ENCODE results near the gene ARVCF. TPM values are rescaled to one million over a fixed set of nuclear protein-coding genes. Genes with fewer than 3 reads are reported as not detected.

The ARVCF gene
- total and polyA plus RNA-seq, 9 of the 15 experiments (the other 6 are each of a cell fraction or from before 2014, with no cell fraction given): 0.03 to 97.4 (median 15.6) TPM

GRCh38 chr22:19942157-19943081, 74.2 kb downstream of the ARVCF start (continued):
- TF ChIP-seq MITF (IDR thresholded peaks at IDR 0.05): no peak
- TF ChIP-seq THRAP3 (IDR thresholded peaks at IDR 0.05; ENCODE audit: borderline replicate concordance): no peak
- no peak for TF ChIP-seq ZNF146 (CRISPR knock-in tag; IDR thresholded peaks at IDR 0.05; ENCODE audit: unreplicated experiment)
- TF ChIP-seq ZNF239 (CRISPR knock-in tag; IDR thresholded peaks at IDR 0.05): no peak; the same call in 1 of the 2 replicates
- no peak for TF ChIP-seq NFRKB (IDR thresholded peaks at IDR 0.05; ENCODE audit: low read depth)
- no peak for TF ChIP-seq NKRF (IDR thresholded peaks at IDR 0.05; ENCODE audit: borderline replicate concordance)
- peak; percentile 77; the same call in 1 of the 2 replicates for TF ChIP-seq HSF4 (CRISPR knock-in tag; IDR thresholded peaks at IDR 0.05; ENCODE audit: borderline replicate concordance)
- no peak for TF ChIP-seq SP2 (IDR thresholded peaks at IDR 0.05; ENCODE audit: extremely low read depth, low read depth, low read length, poor library complexity, severe bottlenecking)
- no peak for TF ChIP-seq NELFE (IDR thresholded peaks at IDR 0.05; ENCODE audit: insufficient read depth, insufficient read length)
- TF ChIP-seq NR2C1 (IDR thresholded peaks at IDR 0.05): no peak
- no peak for TF ChIP-seq NR2C1 (tag; IDR thresholded peaks at IDR 0.05)
- no peak for TF ChIP-seq ZNF274 (IDR thresholded peaks at IDR 0.05; ENCODE audit: borderline replicate concordance, low read depth, low read length)
- no peak for TF ChIP-seq ZNF277 (CRISPR knock-in tag; IDR thresholded peaks at IDR 0.05; ENCODE audit: borderline replicate concordance)
- TF ChIP-seq E4F1 (CRISPR knock-in tag; IDR thresholded peaks at IDR 0.05; ENCODE audit: borderline replicate concordance): no peak; the same call in 1 of the 2 replicates
- no peak for TF ChIP-seq TSHZ1 (CRISPR knock-in tag; IDR thresholded peaks at IDR 0.05)

Data from K562 (cell line).